PFSK-1 (cell line): ENCODE data around the gene CMTM1. TPM values are rescaled to one million over a fixed set of nuclear protein-coding genes. Genes with fewer than 3 reads are reported as not detected.

ENCODE experiments used
- FOXP2 ChIP-seq: optimal IDR thresholded peaks from 2 replicates; pipeline ENCODE3; 2011; ENCODE audit warnings: borderline replicate concordance, control low read depth, inconsistent platforms; ENCODE audit not compliant: insufficient read depth; ENCODE audit errors: extremely low read length, extremely low read depth
- POLR2AphosphoS5 ChIP-seq: IDR thresholded peaks from 2 replicates; pipeline ENCODE4 v1.6.1; 2012; ENCODE audit warnings: low read depth, mild to moderate bottlenecking, control low read depth, low read length, moderate library complexity
- REST ChIP-seq, 2 experiments: IDR thresholded peaks; 2 replicates each; pipeline versions ENCODE4 v1.6.1 to v1.8.0; 2011 to 2012; ENCODE audit warnings: low read depth in 2 of 2, low read length in 2 of 2, control low read depth in 1 of 2, inconsistent platforms in 1 of 2, mild to moderate bottlenecking in 1 of 2, moderate library complexity in 1 of 2; ENCODE audit not compliant: insufficient read depth in 1 of 2
- SIN3A ChIP-seq: IDR thresholded peaks from 2 replicates; pipeline ENCODE4 v1.6.1; 2012; ENCODE audit warnings: mild to moderate bottlenecking, low read length, moderate library complexity, borderline replicate concordance; ENCODE audit not compliant: insufficient read depth
- TAF1 ChIP-seq: IDR thresholded peaks from 2 replicates; pipeline ENCODE4 v1.6.1; 2012; ENCODE audit warnings: low read length, control low read depth, borderline replicate concordance; ENCODE audit not compliant: insufficient read depth
- polyA plus RNA-seq: library from polyadenylated mRNA; unstranded; fragments of >200 nt; gene quantifications from one replicate; pipeline ENCODE4 v1.2.1, GENCODE V29; 2012; ENCODE audit warnings: low read depth, missing spikeins; ENCODE audit not compliant: insufficient read length

CMTM1 gene
- 7.6 TPM for polyA plus RNA-seq

GRCh38 chr16:66566051-66566901, at the start of gene CMTM1:
Gene CMTM1, plus strand, starts transcription at chr16:66566439. Its CDS starts 75 bp downstream, at chr16:66566514.
- TF ChIP-seq FOXP2, result no peak
- no peak for TF ChIP-seq SIN3A
- no peak for TF ChIP-seq TAF1

- TF ChIP-seq REST (IDR thresholded peaks at IDR 0.05; ENCODE audit: insufficient read depth in 1 of 2, low read depth in 2 of 2, low read length in 2 of 2), result no peak
- TF ChIP-seq SIN3A, result no peak
- no peak for TF ChIP-seq FOXP2
- no peak for TF ChIP-seq POLR2AphosphoS5
- TF ChIP-seq TAF1, result no peak
Observed at GRCh38 chr16:66516509-66516807, 49.8 kb upstream of the CMTM1 start.

- TF ChIP-seq REST (IDR thresholded peaks at IDR 0.05; ENCODE audit: insufficient read depth in 1 of 2, low read depth in 2 of 2, low read length in 2 of 2) (peak in 1 of 2 experiments; percentile 76; a peak in 2 of 4 replicates), FOXP2 (peak; percentile 58), SIN3A (peak; percentile 81; the same call in 1 of the 2 replicates), TAF1 (0 out of 2 replicates have a peak, but pooled peaks have one; percentile 17), POLR2AphosphoS5 (peak; percentile 55; the same call in 1 of the 2 replicates)
Observed at GRCh38 chr16:66516808-66517585, 49.2 kb upstream of the CMTM1 start.

- TF ChIP-seq POLR2AphosphoS5, result no peak
- TF ChIP-seq FOXP2, result no peak
- TF ChIP-seq SIN3A, result no peak
- no peak for TF ChIP-seq REST (IDR thresholded peaks at IDR 0.05; ENCODE audit: insufficient read depth in 1 of 2, low read depth in 2 of 2, low read length in 2 of 2)
- no peak for TF ChIP-seq TAF1
Observed at GRCh38 chr16:66517586-66518263, 48.5 kb upstream of the CMTM1 start.

- TF ChIP-seq FOXP2 (no peak), TAF1 (no peak), POLR2AphosphoS5 (no peak), REST (IDR thresholded peaks at IDR 0.05; ENCODE audit: insufficient read depth in 1 of 2, low read depth in 2 of 2, low read length in 2 of 2) (no peak), SIN3A (no peak)
Observed at GRCh38 chr16:66519482-66520373, 46.5 kb upstream of the CMTM1 start.
